Measurements from ENCODE around the gene NUP214.
A peak's percentile ranks its signal among the peaks of the same experiment; 100 is the strongest.

Gene NUP214

DNA sequence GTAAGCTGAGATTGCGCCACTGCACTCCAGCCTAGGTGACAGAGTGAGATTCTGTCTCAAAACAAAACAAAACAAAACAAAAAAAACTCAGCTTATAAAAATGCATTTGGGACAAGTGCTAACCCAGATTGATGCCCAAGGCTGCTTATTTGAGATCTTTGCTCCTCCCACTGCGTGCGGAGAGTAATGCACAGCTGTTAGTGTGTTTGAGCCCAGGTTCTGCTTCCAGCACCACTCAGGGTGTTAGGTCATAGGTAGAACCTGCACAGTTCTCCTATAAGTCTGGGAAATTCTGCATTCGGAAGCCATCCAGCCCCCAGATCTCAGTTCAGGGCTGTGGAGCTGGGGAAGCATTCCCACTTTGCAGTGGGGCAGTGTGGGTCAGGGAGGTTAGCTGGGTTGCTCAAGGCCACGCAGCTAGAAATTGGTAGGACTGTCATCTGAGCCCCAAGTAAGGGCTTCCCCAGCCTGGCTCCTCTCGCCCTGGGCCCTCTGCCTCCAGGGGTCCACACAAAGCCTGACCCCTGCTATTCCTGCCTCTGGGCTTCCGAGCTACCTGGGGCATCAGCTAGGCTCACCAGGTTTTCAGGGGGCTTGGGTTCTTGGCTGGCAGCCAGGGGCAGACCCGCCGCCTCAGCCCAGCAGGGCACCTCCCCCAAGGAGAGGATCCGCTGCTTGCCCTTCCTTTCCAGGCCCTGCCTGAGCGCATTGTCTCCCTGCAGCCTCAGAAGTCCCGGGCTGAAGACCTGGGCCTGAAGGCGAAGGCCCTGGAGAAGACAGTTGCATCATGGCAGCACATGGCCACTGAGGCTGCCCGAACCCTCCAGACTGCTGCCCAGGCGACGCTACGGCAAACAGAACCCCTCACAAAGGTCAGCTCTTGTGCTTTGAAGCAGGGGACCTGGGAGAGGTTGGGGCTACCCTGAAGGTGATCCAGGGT is 46.7 kb upstream of the NUP214 start:
- no peak for TF ChIP-seq GLIS2 (tag by site-specific recombination; IDR thresholded peaks at IDR 0.05)
- TF ChIP-seq ZIC2 (tag by site-specific recombination; IDR thresholded peaks at IDR 0.05): peak; percentile 92
- Histone ChIP-seq H3K36me3 (ENCODE audit: control insufficient read depth in 2 of 2, insufficient read depth in 1 of 2, low read length in 2 of 2) (no peaks in the 10 kb centered on the region), H3K9me3 (ENCODE audit: control insufficient read depth, insufficient read depth, low read depth, low read length) (no peaks in the 10 kb centered on the region), H3K27ac (ENCODE audit: extremely low read depth, low read depth, low read length) (no peak overlapping the region), H3K4me1 (ENCODE audit: control insufficient read depth, insufficient read depth, low read length) (no peaks in the 10 kb centered on the region), H3K4me3 (ENCODE audit: low read depth, low read length) (no peak overlapping the region)
- ChIA-PET POLR2A (no interaction called here), CTCF (interaction anchor here (0.6 to 2.1 kb wide), 4 partner anchors 20 to 303 kb away, joined by 3 to 11 read pairs (median 4); no protein-coding TSS in a partner anchor)

GRCh38 chr9:131080589-131080988 is 44.8 kb upstream of the NUP214 start:
- Histone ChIP-seq H3K4me1 (ENCODE audit: control insufficient read depth, insufficient read depth, low read length) (no peaks in the 10 kb centered on the region), H3K27ac (ENCODE audit: extremely low read depth, low read depth, low read length) (no peak overlapping the region), H3K9me3 (ENCODE audit: control insufficient read depth, insufficient read depth, low read depth, low read length) (no peaks in the 10 kb centered on the region), H3K4me3 (ENCODE audit: low read depth, low read length) (no peak overlapping the region), H3K36me3 (ENCODE audit: control insufficient read depth in 2 of 2, insufficient read depth in 1 of 2, low read length in 2 of 2) (no peaks in the 10 kb centered on the region)
- TF ChIP-seq, protein P1, sequence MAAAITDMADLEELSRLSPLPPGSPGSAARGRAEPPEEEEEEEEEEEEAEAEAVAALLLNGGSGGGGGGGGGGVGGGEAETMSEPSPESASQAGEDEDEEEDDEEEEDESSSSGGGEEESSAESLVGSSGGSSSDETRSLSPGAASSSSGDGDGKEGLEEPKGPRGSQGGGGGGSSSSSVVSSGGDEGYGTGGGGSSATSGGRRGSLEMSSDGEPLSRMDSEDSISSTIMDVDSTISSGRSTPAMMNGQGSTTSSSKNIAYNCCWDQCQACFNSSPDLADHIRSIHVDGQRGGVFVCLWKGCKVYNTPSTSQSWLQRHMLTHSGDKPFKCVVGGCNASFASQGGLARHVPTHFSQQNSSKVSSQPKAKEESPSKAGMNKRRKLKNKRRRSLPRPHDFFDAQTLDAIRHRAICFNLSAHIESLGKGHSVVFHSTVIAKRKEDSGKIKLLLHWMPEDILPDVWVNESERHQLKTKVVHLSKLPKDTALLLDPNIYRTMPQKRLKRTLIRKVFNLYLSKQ (tag by site-specific recombination; IDR thresholded peaks at IDR 0.05; ENCODE audit: borderline replicate concordance): no peak
- ChIA-PET POLR2A (interaction anchor here (0.6 kb wide), 1 partner anchor 34 kb away, joined by 5 read pairs; no protein-coding TSS in a partner anchor), CTCF (interaction anchor here (0.6 to 1.1 kb wide), 3 partner anchors 19 to 256 kb away, joined by 3 read pairs; no protein-coding TSS in a partner anchor)

GRCh38 chr9:131081868-131082267 is 43.5 kb upstream of the NUP214 start:
- H3K9me3 ChIP-seq (ENCODE audit: control insufficient read depth, insufficient read depth, low read depth, low read length): no peaks in the 10 kb centered on the region
- H3K27ac ChIP-seq (ENCODE audit: extremely low read depth, low read depth, low read length): no peak overlapping the region
- ChIA-PET CTCF (interaction anchor here (0.6 kb wide), 1 partner anchor 20 kb away, joined by 3 read pairs; no protein-coding TSS in a partner anchor), POLR2A (no interaction called here)
- H3K36me3 ChIP-seq (ENCODE audit: control insufficient read depth in 2 of 2, insufficient read depth in 1 of 2, low read length in 2 of 2): no peaks in the 10 kb centered on the region
- no peaks in the 10 kb centered on the region for H3K4me1 ChIP-seq (ENCODE audit: control insufficient read depth, insufficient read depth, low read length)
- TF ChIP-seq ZBTB21 (tag by site-specific recombination; IDR thresholded peaks at IDR 0.05) (no peak), ZBTB8A (tag by site-specific recombination; IDR thresholded peaks at IDR 0.05) (no peak), GLI2 (tag by site-specific recombination; IDR thresholded peaks at IDR 0.05; ENCODE audit: borderline replicate concordance, low read depth) (no peak), ZNF449 (tag by site-specific recombination; IDR thresholded peaks at IDR 0.05) (no peak), ZSCAN18 (tag by site-specific recombination; IDR thresholded peaks at IDR 0.05) (no peak), ZNF114 (tag by site-specific recombination; IDR thresholded peaks at IDR 0.05) (no peak), ZNF658 (tag by site-specific recombination; IDR thresholded peaks at IDR 0.05) (no peak), EGR2 (tag by site-specific recombination; IDR thresholded peaks at IDR 0.05; ENCODE audit: low read depth) (no peak), ZNF132 (tag by site-specific recombination; IDR thresholded peaks at IDR 0.05; ENCODE audit: borderline replicate concordance) (no peak), KLF17 (tag by site-specific recombination; IDR thresholded peaks at IDR 0.05) (no peak), PATZ1 (tag by site-specific recombination; IDR thresholded peaks at IDR 0.05) (no peak), ZNF112 (tag by site-specific recombination; IDR thresholded peaks at IDR 0.05) (no peak)
- no peak overlapping the region for H3K4me3 ChIP-seq (ENCODE audit: low read depth, low read length)
